GM12865 (cell line): ENCODE results near the gene ATRN.

Experiments
- DNase-seq: peaks from one replicate; pipeline ENCODE4 v3.0.0; 2010; ENCODE audit warnings: low read depth
- H3K4me3 ChIP-seq: 2 replicates; pipeline ENCODE4 v1.5.1; 2011; ENCODE audit warnings: mild to moderate bottlenecking, low read depth, low read length, control low read depth
- CTCF ChIP-seq: IDR thresholded peaks from 2 replicates; pipeline ENCODE4 v1.5.1; 2011; ENCODE audit warnings: low read length, control low read depth, low read depth, inconsistent platforms; ENCODE audit not compliant: insufficient read depth; ENCODE audit errors: missing control alignments

ATRN gene

GRCh38 chr20:3541887-3542721 lies 71.3 kb downstream of the ATRN start:
- no peak for DNase-seq
- no peak overlapping the region for H3K4me3 ChIP-seq
- no peak for TF ChIP-seq CTCF

- no peak overlapping the region for H3K4me3 ChIP-seq
- no peak for TF ChIP-seq CTCF
- DNase-seq = no peak
Measured at GRCh38 chr20:3543901-3544507, 73.2 kb downstream of the ATRN start.

GRCh38 chr20:3545401-3545925 lies 74.6 kb downstream of the ATRN start:
- TF ChIP-seq CTCF = no peak
- DNase-seq = no peak
- no peak overlapping the region for H3K4me3 ChIP-seq

- no peak for TF ChIP-seq CTCF
- no peak for DNase-seq
- H3K4me3 ChIP-seq = no peak overlapping the region
Measured at GRCh38 chr20:3547906-3548305, 77.1 kb downstream of the ATRN start.

DNA sequence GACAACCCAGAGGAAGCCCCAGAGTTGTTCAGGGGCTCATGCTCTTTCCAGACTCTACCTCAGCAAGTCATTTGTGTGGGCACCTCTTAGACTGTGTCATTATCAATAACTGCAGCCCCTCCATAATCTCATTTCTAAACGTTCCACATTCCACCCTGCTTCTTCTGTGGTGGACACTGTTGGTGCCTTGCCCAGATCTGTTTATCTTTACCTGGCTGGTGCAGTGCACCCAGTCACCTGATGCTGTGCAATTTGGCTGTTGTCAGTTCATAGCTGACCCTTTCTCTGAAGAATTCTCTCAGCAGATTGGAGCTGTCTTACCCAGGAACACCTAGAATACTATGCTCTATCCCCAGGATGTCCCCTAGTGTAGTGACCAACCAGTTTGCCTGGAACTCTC lies 80.0 kb downstream of the ATRN start:
- DNase-seq = no peak
- TF ChIP-seq CTCF = no peak
- H3K4me3 ChIP-seq = no peak overlapping the region

GRCh38 chr20:3551681-3552434 lies 81.0 kb downstream of the ATRN start:
- no peak for TF ChIP-seq CTCF
- no peak overlapping the region for H3K4me3 ChIP-seq
- no peak for DNase-seq
